ENCODE measurements around the gene MEI1.

The MEI1 gene

DNA sequence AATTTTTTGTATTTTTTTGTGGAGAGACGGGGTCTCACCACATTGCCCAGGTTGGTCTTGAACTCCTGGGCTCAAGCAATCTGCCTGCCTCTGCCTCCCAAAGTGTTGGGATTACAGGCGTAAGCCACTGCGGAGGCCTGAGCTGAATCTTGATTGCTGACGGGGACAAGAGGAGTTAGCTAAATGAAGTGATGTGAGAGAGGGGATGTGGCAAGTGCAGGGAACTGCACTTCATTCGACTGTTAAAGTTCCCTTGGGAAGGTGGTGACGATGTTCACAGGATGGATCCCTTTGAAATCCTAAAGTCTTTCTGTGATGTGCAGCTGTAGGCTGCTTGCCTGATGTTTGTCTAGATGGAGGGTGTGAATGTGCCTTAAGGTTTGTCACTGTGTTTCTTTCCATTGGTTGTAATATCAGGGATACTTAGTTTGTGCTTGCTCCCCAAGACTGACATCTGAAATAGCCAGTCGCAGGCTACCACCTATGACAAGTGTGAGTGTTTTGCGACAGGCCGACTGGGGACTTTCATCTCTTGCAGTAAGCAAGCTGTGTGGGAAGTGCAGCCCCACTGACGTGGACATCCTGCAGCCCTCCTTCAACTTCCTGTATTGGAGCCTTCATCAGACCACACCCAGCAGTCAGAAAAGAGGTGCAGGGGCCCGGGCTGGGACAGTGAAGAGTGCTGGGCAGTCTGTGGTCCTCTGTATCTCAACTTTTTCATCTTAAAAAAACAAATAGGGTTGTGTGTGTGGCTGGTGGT lies 81.6 kb downstream of the MEI1 start:
- DNase-seq (ENCODE audit: low read depth), result no peak
- no peak overlapping the region for H3K4me3 ChIP-seq (ENCODE audit: low read depth, low read length)
- TF ChIP-seq CTCF (IDR thresholded peaks at IDR 0.05; ENCODE audit: control insufficient read depth, extremely low read depth, insufficient read depth), result no peak

- no peak overlapping the region for H3K4me3 ChIP-seq (ENCODE audit: low read depth, low read length)
- no peak for DNase-seq (ENCODE audit: low read depth)
- no peak for TF ChIP-seq CTCF (IDR thresholded peaks at IDR 0.05; ENCODE audit: control insufficient read depth, extremely low read depth, insufficient read depth)
Observed at GRCh38 chr22:41781507-41781906, 82.2 kb downstream of the MEI1 start.

DNA sequence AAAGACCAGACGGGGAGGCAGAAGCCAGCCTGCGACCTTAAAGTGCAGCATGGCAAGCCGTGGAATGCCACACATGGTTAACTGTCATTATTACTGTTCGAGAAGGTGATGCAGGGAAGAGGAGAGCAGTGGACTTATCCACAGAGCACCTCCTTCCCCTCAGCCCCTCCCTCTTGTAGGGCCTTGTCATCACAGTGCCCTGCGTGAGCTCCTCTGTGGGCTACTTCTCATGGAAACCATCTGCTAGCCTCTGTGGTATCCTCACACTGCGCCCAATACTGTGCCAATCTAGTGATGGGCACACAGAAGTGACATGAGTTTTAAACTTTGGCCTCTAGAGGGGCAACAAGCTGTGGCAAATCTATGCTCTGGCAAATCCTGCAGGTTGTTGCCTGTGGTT lies 83.0 kb downstream of the MEI1 start:
- no peak overlapping the region for H3K4me3 ChIP-seq (ENCODE audit: low read depth, low read length)
- no peak for DNase-seq (ENCODE audit: low read depth)
- no peak for TF ChIP-seq CTCF (IDR thresholded peaks at IDR 0.05; ENCODE audit: control insufficient read depth, extremely low read depth, insufficient read depth)

- no peak for DNase-seq (ENCODE audit: low read depth)
- no peak overlapping the region for H3K4me3 ChIP-seq (ENCODE audit: low read depth, low read length)
- TF ChIP-seq CTCF (IDR thresholded peaks at IDR 0.05; ENCODE audit: control insufficient read depth, extremely low read depth, insufficient read depth), result no peak
Observed at GRCh38 chr22:41782751-41783150, 83.4 kb downstream of the MEI1 start.

- no peak for DNase-seq (ENCODE audit: low read depth)
- no peak for TF ChIP-seq CTCF (IDR thresholded peaks at IDR 0.05; ENCODE audit: control insufficient read depth, extremely low read depth, insufficient read depth)
Observed at GRCh38 chr22:41787331-41787730, 88.0 kb downstream of the MEI1 start.

DNA sequence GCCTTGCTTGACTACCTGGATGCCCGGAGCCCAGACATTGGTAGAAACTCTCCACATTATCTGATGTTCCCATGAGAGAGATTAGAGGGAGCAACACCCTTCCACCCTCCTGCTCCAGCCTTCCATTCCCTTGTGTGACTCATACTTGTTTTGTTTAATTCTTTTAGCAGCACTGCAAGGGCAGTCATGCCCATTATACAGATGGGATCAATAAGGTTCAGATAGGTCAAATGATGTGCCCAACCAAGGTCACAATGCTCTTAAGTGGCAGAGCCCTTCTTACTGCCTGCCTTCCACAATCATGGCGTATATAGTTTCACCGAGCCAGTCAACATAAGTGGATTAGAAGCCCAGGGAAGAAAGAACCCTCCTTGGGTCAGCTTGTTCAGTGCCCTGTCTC lies 94.6 kb downstream of the MEI1 start:
- H3K4me3 ChIP-seq (ENCODE audit: low read depth, low read length), result no peak overlapping the region
- TF ChIP-seq CTCF (IDR thresholded peaks at IDR 0.05; ENCODE audit: control insufficient read depth, extremely low read depth, insufficient read depth), result no peak
- DNase-seq (ENCODE audit: low read depth), result no peak

More at GRCh38 chr22:41787331-41787730, 88.0 kb downstream of the MEI1 start:
- H3K4me3 ChIP-seq (ENCODE audit: low read depth, low read length), result no peak overlapping the region

GRCh38 chr22:41798736-41799135 lies 99.4 kb downstream of the MEI1 start:
- H3K4me3 ChIP-seq (ENCODE audit: low read depth, low read length), result no peak overlapping the region
- no peak for TF ChIP-seq CTCF (IDR thresholded peaks at IDR 0.05; ENCODE audit: control insufficient read depth, extremely low read depth, insufficient read depth)
- DNase-seq (ENCODE audit: low read depth), result no peak
